HepG2 (cell line): ENCODE measurements around the gene ZFP64. TPM values are rescaled to one million over a fixed set of nuclear protein-coding genes. Genes with fewer than 3 reads are reported as not detected.

ENCODE experiments used
- ATF4 ChIP-seq, 2 experiments: fragments of 450-650 bp in 1 of 2; sonication (generic) in 1 of 2; formaldehyde crosslinking; IDR thresholded peaks; 2 replicates each; pipeline versions ENCODE4 v1.5.0 to v1.8.0; 2020 to 2022; ENCODE audit warnings: mild to moderate bottlenecking in 1 of 2, missing genetic modification reagents in 1 of 2
- ATF7-NPFF ChIP-seq: sonication (generic); formaldehyde crosslinking; IDR thresholded peaks from 2 replicates; pipeline ENCODE4 v1.8.1; 2023; ENCODE audit warnings: mild to moderate bottlenecking, low read depth, missing genetic modification reagents, moderate library complexity
- CEBPG ChIP-seq: IDR thresholded peaks from 2 replicates; pipeline ENCODE4 v1.6.1; 2016
- CTCF ChIP-seq: sonication (generic); formaldehyde crosslinking; IDR thresholded peaks from 2 replicates; pipeline ENCODE4 v1.5.0; 2020; ENCODE audit warnings: mild to moderate bottlenecking, missing genetic modification reagents, moderate library complexity
- ETV5 ChIP-seq: IDR thresholded peaks from 2 replicates; pipeline ENCODE4 v1.6.1; 2018; ENCODE audit warnings: missing biosample characterization, missing genetic modification reagents, inconsistent platforms, borderline replicate concordance
- FOXA3 ChIP-seq: IDR thresholded peaks from 2 replicates; pipeline ENCODE4 v1.6.1; 2016; ENCODE audit warnings: missing genetic modification reagents, missing compliant biosample characterization
- HOXA7 ChIP-seq: sonication (generic); formaldehyde crosslinking; IDR thresholded peaks from 2 replicates; pipeline ENCODE4 v1.8.1; 2022; ENCODE audit warnings: mild to moderate bottlenecking, missing genetic modification reagents, moderate library complexity
- IRX3 ChIP-seq: sonication (generic); formaldehyde crosslinking; IDR thresholded peaks from 2 replicates; pipeline ENCODE4 v1.8.1; 2023; ENCODE audit warnings: mild to moderate bottlenecking, low read depth, missing genetic modification reagents, borderline replicate concordance
- JDP2 ChIP-seq: sonication (generic); formaldehyde crosslinking; IDR thresholded peaks from 2 replicates; pipeline ENCODE4 v1.8.1; 2022; ENCODE audit warnings: missing genetic modification reagents, borderline replicate concordance
- JUNB ChIP-seq: sonication (generic); formaldehyde crosslinking; IDR thresholded peaks from 2 replicates; pipeline ENCODE4 v1.8.0; 2022; ENCODE audit warnings: missing genetic modification reagents, mild to moderate bottlenecking, borderline replicate concordance
- KDM4B ChIP-seq: sonication (generic); formaldehyde crosslinking; IDR thresholded peaks from 2 replicates; pipeline ENCODE4 v1.4.0; 2020; ENCODE audit warnings: missing genetic modification reagents
- MEIS1 ChIP-seq: sonication (generic); formaldehyde crosslinking; IDR thresholded peaks from 2 replicates; pipeline ENCODE4 v1.9.0; 2021; ENCODE audit warnings: mild to moderate bottlenecking, missing genetic modification reagents, moderate library complexity, borderline replicate concordance
- NCOA2 ChIP-seq: sonication (generic); formaldehyde crosslinking; IDR thresholded peaks from 2 replicates; pipeline ENCODE4 v1.8.0; 2022; ENCODE audit warnings: inconsistent platforms
- NFE2L2 ChIP-seq: fragments of 150-350 bp; IDR thresholded peaks from 2 replicates; pipeline ENCODE4 v1.6.1; 2014; ENCODE audit warnings: low read length
- NFIC ChIP-seq: IDR thresholded peaks from 2 replicates; pipeline ENCODE4 v1.6.1; 2012; ENCODE audit warnings: mild to moderate bottlenecking, low read length, inconsistent platforms
- RAD21 ChIP-seq: fragments of 450-650 bp; formaldehyde crosslinking; IDR thresholded peaks from 2 replicates; pipeline ENCODE4 v1.5.0; 2020; ENCODE audit warnings: mild to moderate bottlenecking
- REXO4 ChIP-seq: sonication (generic); formaldehyde crosslinking; IDR thresholded peaks from 2 replicates; pipeline ENCODE4 v1.8.0; 2022; ENCODE audit warnings: missing genetic modification reagents, mild to moderate bottlenecking, borderline replicate concordance
- RFXANK ChIP-seq: IDR thresholded peaks from 2 replicates; pipeline ENCODE4 v1.6.1; 2016
- SMC3 ChIP-seq: IDR thresholded peaks from 2 replicates; pipeline ENCODE4 v1.6.1; 2011; ENCODE audit warnings: low read length, improper control_type of control experiment
- THRA ChIP-seq: sonication (generic); formaldehyde crosslinking; IDR thresholded peaks from 2 replicates; pipeline ENCODE4 v1.4.0; 2020; ENCODE audit warnings: missing genetic modification reagents, borderline replicate concordance
- ZFP41 ChIP-seq: sonication (generic); formaldehyde crosslinking; IDR thresholded peaks from 2 replicates; pipeline ENCODE4 v1.4.0; 2020; ENCODE audit warnings: mild to moderate bottlenecking, missing genetic modification reagents, borderline replicate concordance
- ZMYM2 ChIP-seq: sonication (generic); formaldehyde crosslinking; IDR thresholded peaks from 2 replicates; pipeline ENCODE4 v1.8.0; 2022; ENCODE audit warnings: mild to moderate bottlenecking, missing genetic modification reagents
- ZNF230 ChIP-seq: sonication (generic); formaldehyde crosslinking; IDR thresholded peaks from 2 replicates; pipeline ENCODE4 v1.4.0; 2020; ENCODE audit warnings: mild to moderate bottlenecking, missing genetic modification reagents
- ZNF354B ChIP-seq: sonication (generic); formaldehyde crosslinking; IDR thresholded peaks from 2 replicates; pipeline ENCODE4 v1.8.0; 2022; ENCODE audit warnings: mild to moderate bottlenecking, missing genetic modification reagents
- ZNF382 ChIP-seq: sonication (generic); formaldehyde crosslinking; IDR thresholded peaks from 2 replicates; pipeline ENCODE4 v1.5.0; 2020; ENCODE audit warnings: missing genetic modification reagents, mild to moderate bottlenecking, borderline replicate concordance
- ZNF446 ChIP-seq: sonication (generic); formaldehyde crosslinking; IDR thresholded peaks from 2 replicates; pipeline ENCODE4 v1.5.0; 2020; ENCODE audit warnings: mild to moderate bottlenecking, missing genetic modification reagents
- ZNF652 ChIP-seq: IDR thresholded peaks from 2 replicates; pipeline ENCODE4 v1.6.1; 2016; ENCODE audit warnings: low read depth, borderline replicate concordance
- ZNF672 ChIP-seq: sonication (generic); formaldehyde crosslinking; IDR thresholded peaks from 2 replicates; pipeline ENCODE4 v1.8.1; 2022; ENCODE audit warnings: missing genetic modification reagents
- ZNF761 ChIP-seq: sonication (generic); formaldehyde crosslinking; conservative IDR thresholded peaks from 2 replicates; pipeline ENCODE4 v1.4.0; 2020; ENCODE audit warnings: mild to moderate bottlenecking, missing genetic modification reagents
- ZSCAN9 ChIP-seq: IDR thresholded peaks from 2 replicates; pipeline ENCODE4 v1.6.1; 2016; ENCODE audit warnings: borderline replicate concordance
- polyA plus RNA-seq, 8 experiments: library from polyadenylated mRNA; depleted of rRNA in 3 of 8; stranded (reverse) in 7 of 8; unstranded in 1 of 8; fragments of >200 nt; fragmentation: Illumina TruSeq in 4 of 8; extraction: Trizol in 4 of 8; gene quantifications; 2 replicates each; pipeline versions ENCODE4 v1.2.1 to v1.2.3, GENCODE V29; 2011 to 2016; ENCODE audit warnings: low read depth in 4 of 8, missing spikeins in 1 of 8, mixed read lengths in 1 of 8; ENCODE audit not compliant: insufficient read depth in 1 of 8
- total RNA-seq, 5 experiments: library from RNA; depleted of rRNA; stranded (reverse); fragments of >200 nt; fragmentation: Illumina TruSeq; extraction: Trizol; gene quantifications; 2 replicates each; pipeline ENCODE4 v1.2.3, GENCODE V29; 2016; ENCODE audit warnings: low read depth in 1 of 5

The ZFP64 gene
- total and polyA plus RNA-seq, 2 of the 13 experiments (the other 11 are each of a cell fraction or from before 2014, with no cell fraction given): 12.0 to 24.3 TPM

- TF ChIP-seq HOXA7 (CRISPR knock-in tag) (no peak), ATF7-NPFF (CRISPR knock-in tag) (no peak), ZFP41 (CRISPR knock-in tag) (no peak), ZMYM2 (CRISPR knock-in tag) (no peak), NFE2L2 (no peak), ZNF354B (no peak), KDM4B (CRISPR knock-in tag) (no peak), NFIC (peak; percentile 75; the same call in 1 of the 2 replicates), SMC3 (no peak), RFXANK (CRISPR knock-in tag) (no peak), THRA (CRISPR knock-in tag) (0 out of 2 replicates have a peak, but pooled peaks have one; percentile 31), IRX3 (CRISPR knock-in tag) (no peak), ZNF230 (CRISPR knock-in tag) (no peak), JDP2 (CRISPR knock-in tag) (no peak), REXO4 (CRISPR knock-in tag) (no peak), ZNF446 (CRISPR knock-in tag) (no peak), CTCF (no peak), ZNF672 (no peak), ZSCAN9 (CRISPR knock-in tag) (peak; percentile 40; the same call in 1 of the 2 replicates), NCOA2 (CRISPR knock-in tag) (peak; percentile 83), ZNF761 (CRISPR knock-in tag) (no peak), ZNF382 (CRISPR knock-in tag) (no peak), CEBPG (CRISPR knock-in tag) (peak; percentile 60), ETV5 (peak; percentile 87; the same call in 1 of the 2 replicates), ZNF652 (CRISPR knock-in tag) (peak; percentile 38; the same call in 1 of the 2 replicates), RAD21 (CRISPR knock-in tag) (no peak), JUNB (no peak), MEIS1 (CRISPR knock-in tag) (no peak), FOXA3 (CRISPR knock-in tag) (peak; percentile 91), ATF4 (CRISPR knock-in tag; IDR thresholded peaks at IDR 0.05) (peak in 1 of 2 experiments; percentile 55; a peak in 1 of 4 replicates)
Measured at GRCh38 chr20:52231230-52231746, 39.7 kb upstream of the ZFP64 start (continued).
